ENCODE data around the gene ANKRD34A.

DNA sequence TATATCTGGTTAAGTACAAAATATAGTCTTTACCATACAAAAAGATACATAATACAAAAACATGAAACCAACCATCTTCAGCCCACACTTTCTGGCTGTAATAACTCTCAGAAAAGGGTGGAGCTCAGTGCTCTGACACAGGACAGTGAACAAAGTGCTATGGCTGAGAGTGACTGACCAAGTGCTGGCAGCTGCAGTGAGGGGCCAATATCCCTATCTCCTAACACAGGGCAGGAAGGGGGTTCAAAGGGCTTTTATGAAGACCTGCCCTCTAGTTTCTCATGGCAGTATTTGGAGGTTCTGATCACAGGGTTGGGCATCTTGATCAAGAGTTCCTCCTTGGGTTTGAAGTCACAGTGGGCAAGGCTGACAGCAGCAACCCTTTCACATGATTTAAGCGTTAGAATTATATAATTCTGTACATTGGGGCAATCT, 28.1 kb upstream of the ANKRD34A start:
- TF ChIP-seq, protein P1, sequence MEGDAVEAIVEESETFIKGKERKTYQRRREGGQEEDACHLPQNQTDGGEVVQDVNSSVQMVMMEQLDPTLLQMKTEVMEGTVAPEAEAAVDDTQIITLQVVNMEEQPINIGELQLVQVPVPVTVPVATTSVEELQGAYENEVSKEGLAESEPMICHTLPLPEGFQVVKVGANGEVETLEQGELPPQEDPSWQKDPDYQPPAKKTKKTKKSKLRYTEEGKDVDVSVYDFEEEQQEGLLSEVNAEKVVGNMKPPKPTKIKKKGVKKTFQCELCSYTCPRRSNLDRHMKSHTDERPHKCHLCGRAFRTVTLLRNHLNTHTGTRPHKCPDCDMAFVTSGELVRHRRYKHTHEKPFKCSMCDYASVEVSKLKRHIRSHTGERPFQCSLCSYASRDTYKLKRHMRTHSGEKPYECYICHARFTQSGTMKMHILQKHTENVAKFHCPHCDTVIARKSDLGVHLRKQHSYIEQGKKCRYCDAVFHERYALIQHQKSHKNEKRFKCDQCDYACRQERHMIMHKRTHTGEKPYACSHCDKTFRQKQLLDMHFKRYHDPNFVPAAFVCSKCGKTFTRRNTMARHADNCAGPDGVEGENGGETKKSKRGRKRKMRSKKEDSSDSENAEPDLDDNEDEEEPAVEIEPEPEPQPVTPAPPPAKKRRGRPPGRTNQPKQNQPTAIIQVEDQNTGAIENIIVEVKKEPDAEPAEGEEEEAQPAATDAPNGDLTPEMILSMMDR (IDR thresholded peaks at IDR 0.05), result no peak
- no peak for TF ChIP-seq POLR2A (IDR thresholded peaks at IDR 0.05)

All from uterus (tissue), 2 donors.